ENCODE data around the gene PEPD. TPM values are rescaled to one million over a fixed set of nuclear protein-coding genes. Genes with fewer than 3 reads are reported as not detected.

Gene PEPD
- total and polyA plus RNA-seq, 10 of the 15 experiments (the other 5 are each of a cell fraction or from before 2014, with no cell fraction given) = 1.4 to 52.0 (median 20.2) TPM

GRCh38 chr19:33518541-33518940 is 3.0 kb downstream of the PEPD start:
- Histone ChIP-seq H3K9me3 (replicated peaks; ENCODE audit: control insufficient read depth, insufficient read depth, low read length) (no peaks in the 10 kb centered on the region), H3K4me2 (ENCODE audit: control insufficient read depth, insufficient read depth) (no peak overlapping the region), H3K4me1 (ENCODE audit: control insufficient read depth, insufficient read depth, low read length) (peaks cover 5% of the 10 kb centered on the region), H4K20me1 (ENCODE audit: control insufficient read depth, insufficient read depth) (no peaks in the 10 kb centered on the region), H3K79me2 (ENCODE audit: control insufficient read depth, insufficient read depth, low read length) (no peaks in the 10 kb centered on the region), H3K9ac (ENCODE audit: control insufficient read depth, insufficient read depth, low read length) (no peak overlapping the region), H2AFZ (ENCODE audit: control insufficient read depth, low read depth, low read length) (no peak overlapping the region), H3K4me3 (no peak overlapping the region), H3K27ac (ENCODE audit: control insufficient read depth, insufficient read depth) (no peak overlapping the region), H3K36me3 (ENCODE audit: control insufficient read depth in 2 of 2, insufficient read depth in 2 of 2, low read length in 1 of 2) (no peaks in the 10 kb centered on the region), H3K27me3 (replicated peaks in 1 of 2; ENCODE audit: control insufficient read depth in 2 of 2, insufficient read depth in 2 of 2, low read length in 1 of 2) (no peaks in the 10 kb centered on the region)
- RAD21 ChIA-PET (ENCODE audit: unreplicated experiment) = no interaction called here
- 43% methylated on average over 5 of the region's 5 CpGs for WGBS (ENCODE audit: insufficient coverage, insufficient replicate concordance, low lambda C conversion rate, missing lambda C conversion rate)
- SMC1A ChIA-PET (ENCODE audit: uncharacterized antibody, unreplicated experiment) = no interaction called here
- DNase-seq (ENCODE audit: low read depth, low spot score) = no peak
- intact Hi-C loops (cut with micrococcal nuclease; ENCODE audit: unreplicated experiment) (no loop called here), in situ Hi-C loops (cut with MboI) (no loop called here)
- no peak for FAIRE-seq
- CTCF ChIA-PET = no interaction called here
- TF ChIP-seq TCF3 (IDR thresholded peaks at IDR 0.05; ENCODE audit: borderline replicate concordance, insufficient read depth, low read depth, low read length) (no peak), FOXM1 (IDR thresholded peaks at IDR 0.05; ENCODE audit: low read depth, low read length) (no peak), NFXL1 (IDR thresholded peaks at IDR 0.05; ENCODE audit: borderline replicate concordance) (no peak), MAX (IDR thresholded peaks at IDR 0.05; ENCODE audit: low read depth, low read length) (no peak), SIX5 (IDR thresholded peaks at IDR 0.05; ENCODE audit: low read depth, low read length, severe bottlenecking) (no peak), LARP7 (IDR thresholded peaks at IDR 0.05) (no peak), NFYB (IDR thresholded peaks at IDR 0.05; ENCODE audit: insufficient read depth, low read depth, low read length) (no peak), SREBF1 (IDR thresholded peaks at IDR 0.05; ENCODE audit: low read length) (no peak), IRF5 (IDR thresholded peaks at IDR 0.05; ENCODE audit: borderline replicate concordance) (no peak), BACH1 (IDR thresholded peaks at IDR 0.05; ENCODE audit: borderline replicate concordance) (no peak), TAF1 (IDR thresholded peaks at IDR 0.05; ENCODE audit: borderline replicate concordance, low read depth, low read length) (no peak), ESRRA (IDR thresholded peaks at IDR 0.05; ENCODE audit: low read length) (no peak), POLR2A (IDR thresholded peaks at IDR 0.05; ENCODE audit: low read depth, low read length) (no peak), POU2F2 (IDR thresholded peaks at IDR 0.05; ENCODE audit: borderline replicate concordance, low read depth, low read length) (no peak)
- BruUV-seq (replicated peaks) = no TSS peak
- no peak for ATAC-seq
- POLR2A ChIA-PET = no interaction called here
